Effector CD4-positive, alpha-beta T cell (primary cell): ENCODE results near the gene MLLT3.

ENCODE experiments used
- DNase-seq: peaks from one replicate; pipeline ENCODE4 v3.0.0-alpha.2; 2020

The MLLT3 gene

GRCh38 chr9:20292002-20292401 lies 330.3 kb downstream of the MLLT3 start:
- no peak for DNase-seq
